GM18870 (cell line): ENCODE data around the gene KLHL5.
"Not testable (repeated sequence)": the region's sequence is repeated elsewhere in the genome, so short reads cannot be mapped to it uniquely, and the experiment has no call there.

Experiments used
- ATAC-seq: cut with Tn5 transposase; IDR thresholded peaks from one replicate; pipeline ENCODE4 v1.9.1; 2021; ENCODE audit warnings: moderate library complexity; ENCODE audit not compliant: unreplicated experiment

KLHL5 gene, protein sequence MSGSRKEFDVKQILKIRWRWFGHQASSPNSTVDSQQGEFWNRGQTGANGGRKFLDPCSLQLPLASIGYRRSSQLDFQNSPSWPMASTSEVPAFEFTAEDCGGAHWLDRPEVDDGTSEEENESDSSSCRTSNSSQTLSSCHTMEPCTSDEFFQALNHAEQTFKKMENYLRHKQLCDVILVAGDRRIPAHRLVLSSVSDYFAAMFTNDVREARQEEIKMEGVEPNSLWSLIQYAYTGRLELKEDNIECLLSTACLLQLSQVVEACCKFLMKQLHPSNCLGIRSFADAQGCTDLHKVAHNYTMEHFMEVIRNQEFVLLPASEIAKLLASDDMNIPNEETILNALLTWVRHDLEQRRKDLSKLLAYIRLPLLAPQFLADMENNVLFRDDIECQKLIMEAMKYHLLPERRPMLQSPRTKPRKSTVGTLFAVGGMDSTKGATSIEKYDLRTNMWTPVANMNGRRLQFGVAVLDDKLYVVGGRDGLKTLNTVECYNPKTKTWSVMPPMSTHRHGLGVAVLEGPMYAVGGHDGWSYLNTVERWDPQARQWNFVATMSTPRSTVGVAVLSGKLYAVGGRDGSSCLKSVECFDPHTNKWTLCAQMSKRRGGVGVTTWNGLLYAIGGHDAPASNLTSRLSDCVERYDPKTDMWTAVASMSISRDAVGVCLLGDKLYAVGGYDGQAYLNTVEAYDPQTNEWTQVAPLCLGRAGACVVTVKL

DNA sequence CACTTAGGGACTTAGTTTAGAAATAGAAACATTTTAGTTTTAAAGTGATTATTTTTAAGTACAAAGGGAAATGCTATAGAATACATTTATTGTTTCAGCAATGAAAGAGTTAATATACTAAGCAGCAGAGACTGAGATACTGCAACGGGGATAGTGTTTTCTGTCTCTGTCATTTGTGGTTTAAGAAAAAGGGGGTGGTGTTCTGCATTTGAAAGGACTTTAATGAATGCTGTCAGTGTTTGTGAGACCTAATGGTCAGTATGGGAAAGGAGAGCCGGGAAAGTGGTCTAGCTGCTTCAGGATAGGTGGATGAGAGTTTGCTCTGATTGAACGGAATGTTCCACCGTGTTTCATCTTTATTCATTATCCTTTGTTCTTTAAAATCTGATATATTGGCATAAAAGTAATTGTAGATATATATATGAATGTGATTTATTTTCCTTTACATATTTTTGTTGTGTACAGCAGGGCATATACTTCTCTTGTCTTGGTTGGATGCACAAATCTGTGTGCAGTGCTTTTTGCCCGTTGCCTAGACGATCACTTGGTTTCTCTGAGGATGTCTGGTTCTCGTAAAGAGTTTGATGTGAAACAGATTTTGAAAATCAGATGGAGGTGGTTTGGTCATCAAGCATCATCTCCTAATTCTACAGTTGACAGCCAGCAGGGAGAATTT lies at the start of gene KLHL5:
KLHL5 (plus strand) TSS at position 139 of the 676 bp plus-strand sequence; CDS start at position 560, 421 bp downstream.
- ATAC-seq: no peak

DNA sequence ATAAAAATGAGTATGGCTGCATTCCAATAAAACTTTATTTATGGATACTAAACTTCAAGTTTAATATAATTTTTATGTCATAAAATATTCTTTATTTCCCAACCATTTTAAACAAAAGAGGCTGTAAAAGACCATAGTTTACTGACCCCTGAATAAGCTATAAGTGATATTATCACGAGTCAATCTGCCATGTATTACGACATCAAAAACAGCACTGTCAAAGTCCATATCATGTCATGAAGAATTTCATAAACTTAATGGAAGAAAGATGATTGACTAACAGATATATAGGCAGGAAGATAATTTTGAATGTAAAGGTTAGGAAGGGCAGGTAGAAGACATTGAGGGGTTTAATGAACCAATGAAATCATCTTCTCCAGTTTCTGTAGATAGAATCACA lies 48.0 kb upstream of the KLHL5 start:
- ATAC-seq: no peak

DNA sequence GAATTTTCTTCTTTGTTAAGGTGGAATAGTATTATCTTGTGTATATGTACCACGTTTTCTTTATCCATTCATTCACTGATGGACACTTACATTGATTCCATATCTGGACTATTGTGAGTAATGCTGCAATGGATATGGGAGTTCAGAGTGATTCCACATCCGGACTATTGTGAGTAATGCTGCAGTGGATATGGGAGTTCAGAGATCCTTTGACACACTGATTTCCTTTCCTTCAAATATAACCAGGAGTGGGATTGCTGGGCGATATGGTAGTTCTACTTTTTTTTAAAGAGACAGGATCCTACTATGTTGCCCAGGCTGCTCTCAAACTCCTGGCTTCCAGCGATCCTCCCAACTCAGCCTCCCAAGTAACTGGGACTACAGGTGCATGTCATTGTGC lies 41.9 kb upstream of the KLHL5 start:
- ATAC-seq: no peak

DNA sequence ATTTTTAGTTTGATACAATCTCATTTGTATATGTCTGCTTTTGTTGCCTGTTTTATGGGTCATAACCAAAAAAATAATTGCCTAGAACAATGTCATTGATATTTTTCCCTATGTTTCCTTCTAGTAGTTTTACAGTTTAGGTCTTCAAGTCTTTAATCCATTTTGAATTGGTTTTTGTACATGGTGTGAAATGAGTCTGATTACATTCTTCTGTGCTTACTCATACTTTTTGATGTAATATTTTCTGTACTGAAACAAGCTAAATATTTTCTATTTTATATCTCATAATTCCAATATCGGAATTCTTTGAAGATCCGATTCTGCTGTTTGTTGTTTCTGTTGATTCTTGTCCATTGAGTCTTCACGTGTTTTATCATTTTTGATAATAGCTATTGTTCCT lies 40.4 kb upstream of the KLHL5 start:
- ATAC-seq: no peak

DNA sequence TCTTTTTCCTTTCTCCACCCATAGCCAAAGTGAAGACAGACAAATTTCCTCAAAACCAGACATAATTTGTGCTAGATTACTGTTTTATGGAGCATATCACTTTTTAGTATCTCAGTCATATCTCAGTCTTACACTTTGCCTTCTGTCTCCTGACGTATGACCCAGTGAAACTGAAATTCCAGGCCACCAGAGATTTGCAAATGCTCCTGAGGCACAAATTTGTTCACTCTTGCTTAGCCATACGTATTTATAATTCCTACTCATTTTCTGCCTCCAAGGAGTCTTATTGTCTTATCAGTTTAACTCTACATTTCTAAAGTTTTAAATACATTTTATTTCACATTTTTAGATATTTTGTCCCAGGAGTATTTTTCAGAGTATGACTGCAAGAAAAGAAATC lies 39.8 kb upstream of the KLHL5 start:
- no peak for ATAC-seq

DNA sequence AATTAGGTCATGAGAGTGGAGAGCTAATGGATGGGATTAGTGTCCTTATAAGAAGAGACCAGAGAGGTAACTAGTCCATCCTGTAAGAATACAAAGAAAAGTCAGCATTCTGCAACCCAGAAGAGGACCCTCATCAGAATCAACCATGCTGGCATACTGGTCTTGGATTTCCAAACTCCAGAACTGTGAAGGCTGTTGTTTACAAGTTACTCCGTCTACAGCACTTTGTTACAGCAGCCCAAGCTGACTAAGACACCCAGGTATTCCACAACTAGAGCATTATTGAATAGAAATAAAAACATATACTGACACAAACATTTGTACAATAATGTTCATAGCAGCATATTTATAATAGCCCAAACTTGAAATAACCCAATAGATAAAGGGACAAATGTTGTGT lies 39.0 kb upstream of the KLHL5 start:
- ATAC-seq: no peak

DNA sequence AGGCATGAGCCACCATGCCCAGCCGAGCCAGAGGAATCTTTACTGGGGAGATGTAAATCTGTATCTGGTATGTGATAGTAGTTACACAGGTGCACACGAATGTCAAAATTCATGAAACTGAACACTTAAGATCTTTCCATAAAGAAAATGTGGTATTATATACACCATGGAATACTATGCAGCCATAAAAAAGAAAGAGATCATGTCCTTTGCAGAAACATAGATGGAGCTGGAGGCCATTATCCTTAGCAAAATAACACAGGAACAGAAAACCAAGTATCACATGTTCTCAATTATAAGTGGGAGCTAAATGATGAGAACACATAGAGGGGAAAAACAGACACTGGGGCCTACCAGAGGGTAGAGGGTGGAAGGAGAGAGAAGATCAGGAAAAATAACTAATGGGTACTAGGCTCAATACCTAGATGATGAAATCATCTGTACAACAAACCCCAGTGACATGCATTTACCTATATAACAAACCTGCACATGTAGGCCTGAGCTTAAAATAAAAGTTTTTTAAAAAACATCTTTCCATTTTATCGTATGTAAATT lies 37.6 kb upstream of the KLHL5 start:
- ATAC-seq: no peak

DNA sequence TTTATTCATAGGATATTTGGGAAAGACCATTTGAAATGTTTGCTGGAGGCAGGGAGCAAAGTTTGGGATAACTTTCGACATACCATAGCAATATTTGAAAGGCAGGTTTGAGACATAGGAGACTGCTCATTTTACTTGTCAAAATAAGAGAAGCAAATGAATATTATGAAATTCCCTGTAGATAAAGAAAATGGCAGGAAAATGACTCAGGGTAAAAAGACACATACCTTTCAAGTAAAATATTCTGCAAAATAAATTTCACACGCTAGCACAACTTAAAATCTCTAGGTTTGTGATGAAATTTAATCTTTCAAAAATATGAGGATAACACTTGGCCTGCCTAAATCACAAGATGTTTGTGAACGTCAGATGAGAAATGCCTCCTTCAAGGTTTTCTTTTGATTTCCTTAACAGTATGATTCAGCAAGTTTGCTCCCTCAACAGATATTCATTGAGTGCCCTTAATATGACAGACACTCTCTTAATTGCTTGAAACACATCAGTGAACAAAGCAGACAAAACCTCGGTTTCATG lies 36.4 kb upstream of the KLHL5 start:
- no peak for ATAC-seq

DNA sequence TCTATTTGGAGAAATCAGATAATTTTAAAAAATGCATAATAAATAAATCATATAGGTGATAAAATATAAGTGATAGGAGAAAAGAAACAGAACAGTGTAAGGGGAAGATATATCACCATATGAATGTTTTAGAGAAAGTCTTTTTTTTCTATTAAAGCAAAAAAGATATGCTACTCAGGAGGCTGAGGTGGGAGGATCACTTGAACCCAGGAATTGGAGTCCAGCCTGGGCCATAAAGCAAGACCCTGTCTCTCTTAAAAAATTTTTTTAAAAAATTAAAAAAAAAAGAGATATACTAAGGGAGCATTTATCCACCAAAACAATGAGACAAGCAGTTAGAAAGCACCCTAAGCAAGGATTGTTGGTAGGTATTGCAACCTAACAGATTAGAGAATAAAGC lies 35.9 kb upstream of the KLHL5 start:
- ATAC-seq: no peak

DNA sequence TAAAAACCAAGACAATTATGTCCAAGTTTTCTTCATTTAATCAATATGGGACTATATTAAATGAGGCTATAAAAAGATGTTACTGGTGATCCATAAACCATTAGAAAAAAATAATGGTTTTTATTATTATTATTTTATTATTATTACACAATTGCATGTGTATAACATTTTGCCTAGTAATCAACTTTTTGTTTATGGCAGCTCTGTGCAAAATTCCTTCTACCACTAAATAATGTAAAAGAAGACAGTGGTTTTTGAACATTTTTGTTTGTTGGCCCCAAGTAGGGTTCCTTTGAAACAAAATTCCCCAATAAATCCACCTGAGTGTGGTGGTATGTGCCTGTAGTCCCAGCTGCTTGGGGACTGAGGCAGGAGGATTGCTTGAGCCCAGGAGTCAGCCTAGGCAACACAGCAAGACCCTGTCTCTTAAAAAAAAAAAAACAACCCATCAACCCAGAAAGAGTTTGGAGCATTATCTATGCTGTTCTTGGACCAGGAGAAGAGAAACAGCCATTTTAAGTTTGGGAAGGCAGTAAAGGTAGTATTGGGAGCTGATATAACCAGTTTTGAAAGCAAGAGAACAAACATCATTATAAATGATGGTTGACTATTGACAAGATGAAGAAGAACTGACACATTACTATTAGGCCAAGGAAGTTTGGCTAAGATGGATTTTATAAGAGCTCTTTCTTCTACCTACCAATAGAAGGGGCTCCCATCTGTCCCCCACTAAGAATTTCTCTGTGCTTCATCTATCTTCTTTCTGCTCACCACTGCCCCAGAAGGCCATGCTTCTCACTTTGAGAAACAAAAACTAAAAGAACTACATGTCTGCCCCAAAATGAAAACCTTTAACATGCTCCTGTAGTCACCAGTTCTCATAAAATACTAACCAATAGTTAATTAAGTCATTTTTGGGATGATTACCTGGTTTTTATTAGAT lies 32.0 kb upstream of the KLHL5 start:
- ATAC-seq: peak; percentile 37

DNA sequence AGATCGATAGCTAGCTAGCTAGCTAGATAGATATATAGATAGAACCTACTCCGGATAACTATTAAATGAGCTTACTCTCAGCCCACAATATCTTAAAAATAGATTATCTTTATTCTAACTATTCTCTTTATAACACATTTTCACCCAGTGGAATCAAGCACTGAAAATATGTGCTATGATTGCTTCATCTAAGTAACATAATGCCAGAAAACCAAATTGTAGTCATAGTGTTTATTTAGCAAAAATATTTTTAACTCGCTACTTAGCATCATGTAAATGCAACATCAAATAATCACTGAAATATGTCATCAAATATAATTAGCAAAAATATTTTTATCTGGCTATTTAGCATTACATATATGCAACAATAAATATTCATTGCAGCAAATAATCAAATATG lies 31.3 kb upstream of the KLHL5 start:
- peak; percentile 6 for ATAC-seq

DNA sequence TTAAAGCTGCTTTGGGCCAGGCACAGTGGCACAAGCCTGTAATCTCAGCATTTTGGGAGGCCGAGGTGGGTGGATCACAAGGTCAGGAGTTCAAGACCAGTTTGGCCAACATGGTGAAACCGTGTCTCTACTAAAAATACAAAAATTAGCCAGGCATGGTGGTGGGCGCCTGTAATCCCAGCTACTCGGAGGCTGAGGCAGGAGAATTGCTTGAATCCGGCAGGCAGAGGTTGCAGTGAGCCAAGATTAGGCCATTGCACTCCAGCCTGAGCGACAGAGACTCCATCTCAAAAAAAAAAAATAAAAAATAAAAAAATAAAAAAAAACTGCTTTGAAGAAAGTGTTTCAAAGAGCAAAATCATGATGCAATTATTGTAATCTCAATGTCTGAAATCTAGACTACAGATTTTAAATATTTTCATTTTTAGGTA lies 30.4 kb upstream of the KLHL5 start:
- not testable (repeated sequence) for ATAC-seq

DNA sequence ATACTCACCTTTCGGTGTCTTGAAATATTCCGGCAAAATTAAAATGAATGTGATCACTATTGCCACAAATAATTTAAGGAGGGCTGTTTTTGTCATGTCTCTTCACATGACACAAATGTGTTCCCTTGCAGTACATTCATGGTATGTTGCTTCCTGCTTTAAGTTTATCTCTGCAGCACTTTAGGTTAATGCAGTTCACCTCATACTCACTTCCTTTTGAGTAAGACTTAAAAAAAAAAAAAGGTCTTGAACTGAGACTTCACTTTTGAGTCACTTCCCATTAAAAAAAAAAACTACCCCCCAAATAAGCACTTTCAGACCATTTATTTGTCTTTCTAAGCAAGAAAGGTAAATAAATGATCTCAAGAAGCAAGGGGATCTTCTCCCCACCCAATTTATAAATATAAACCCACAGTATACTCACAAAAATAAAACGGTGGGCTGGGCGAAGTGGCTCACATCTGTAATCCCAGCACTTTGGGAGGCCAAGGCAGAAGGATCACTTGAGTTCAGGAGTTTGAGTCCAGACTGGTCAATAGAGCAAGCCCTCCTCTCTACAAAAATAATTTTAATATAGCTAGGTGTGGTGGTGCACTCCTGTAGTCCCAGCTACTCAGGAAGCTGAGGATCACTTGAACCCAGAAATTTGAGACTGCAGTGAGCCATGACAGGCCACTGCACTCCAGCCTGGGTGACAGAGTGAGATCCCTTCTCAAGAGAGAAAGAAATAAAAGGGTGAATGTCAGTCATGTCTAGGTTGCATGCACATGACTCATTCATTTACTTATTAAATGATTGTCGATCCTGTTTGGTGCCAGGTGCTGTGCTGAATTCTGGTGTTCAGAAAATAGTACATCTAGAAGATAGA lies 29.6 kb upstream of the KLHL5 start, which contains the start of gene TMEM156:
TMEM156 (minus strand) TSS at position 192 of the 868 bp plus-strand sequence; CDS start at position 96, 96 bp downstream.
- peak; percentile 76 for ATAC-seq

DNA sequence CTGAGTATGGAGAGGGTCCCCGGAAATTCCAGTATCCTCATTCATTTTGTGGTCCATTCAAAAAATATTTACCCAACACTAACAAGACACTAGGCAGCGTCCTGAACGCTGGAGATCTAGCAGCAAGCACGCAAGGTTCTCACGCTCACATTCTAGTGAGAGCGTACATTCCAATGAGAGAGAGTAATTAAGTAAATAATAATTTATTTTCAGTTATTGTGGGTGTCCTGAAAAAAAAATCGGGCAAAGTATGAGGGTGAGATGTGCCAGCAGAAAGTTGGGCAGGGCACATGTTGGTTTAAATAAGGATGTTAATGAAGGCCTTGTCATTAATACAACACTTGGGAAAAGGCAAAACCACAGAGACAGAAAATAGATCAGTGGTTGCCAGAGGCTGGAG lies 25.9 kb upstream of the KLHL5 start:
- no peak for ATAC-seq

DNA sequence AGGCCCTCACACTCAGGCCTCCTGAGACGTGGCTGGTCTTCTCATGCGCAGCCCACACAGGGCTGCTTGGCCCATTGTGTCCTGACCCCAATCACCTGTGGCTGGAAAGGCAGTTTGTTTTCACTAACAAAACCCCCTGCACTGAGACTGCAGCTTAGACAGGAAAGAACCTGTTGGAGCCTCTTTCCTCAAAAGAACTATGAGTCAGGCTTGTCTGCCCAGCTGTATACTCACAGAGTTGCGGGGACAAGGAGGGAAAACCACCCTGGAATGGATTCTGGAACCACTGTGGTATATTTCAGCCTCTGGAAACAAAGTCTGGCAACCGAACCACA lies 24.6 kb upstream of the KLHL5 start:
- ATAC-seq: no peak

DNA sequence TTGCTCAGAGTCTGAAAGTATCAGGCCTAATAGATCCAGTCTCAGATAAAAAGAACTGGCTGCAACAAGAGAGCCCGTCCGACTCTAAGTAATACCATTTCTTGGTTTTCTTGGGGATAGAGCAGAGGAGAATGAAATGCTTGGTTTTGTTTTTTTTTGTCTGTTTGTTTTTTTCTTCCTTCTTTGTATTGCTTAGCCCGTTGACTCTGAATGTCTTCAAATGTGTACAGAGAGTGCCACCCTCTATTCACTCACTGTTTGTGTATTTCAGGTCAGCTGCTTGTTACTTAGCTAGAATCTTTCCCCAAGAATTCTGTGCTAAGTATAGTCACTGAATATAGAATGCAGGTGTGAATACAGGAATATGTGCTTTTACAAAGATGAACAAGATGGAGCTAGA lies 24.1 kb upstream of the KLHL5 start:
- no peak for ATAC-seq

DNA sequence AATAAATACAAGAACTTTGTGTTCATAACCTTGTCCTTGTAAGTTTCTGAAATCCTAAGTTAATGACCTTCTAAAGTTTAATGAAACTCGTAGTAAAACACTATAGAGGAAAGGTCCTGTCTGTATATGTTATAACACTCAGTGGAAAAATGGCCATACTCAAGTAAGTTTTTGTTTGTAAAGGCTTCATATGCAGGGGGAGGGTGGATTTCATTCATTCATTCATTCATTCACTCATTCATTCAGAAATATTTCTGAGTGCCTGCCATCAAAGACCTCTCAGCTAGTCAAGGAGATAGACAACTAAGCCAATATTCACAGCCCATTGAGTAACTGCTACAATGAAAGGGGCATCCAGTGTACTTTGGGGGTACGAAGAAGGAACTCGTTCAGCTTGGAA lies 22.9 kb upstream of the KLHL5 start:
- ATAC-seq: no peak

DNA sequence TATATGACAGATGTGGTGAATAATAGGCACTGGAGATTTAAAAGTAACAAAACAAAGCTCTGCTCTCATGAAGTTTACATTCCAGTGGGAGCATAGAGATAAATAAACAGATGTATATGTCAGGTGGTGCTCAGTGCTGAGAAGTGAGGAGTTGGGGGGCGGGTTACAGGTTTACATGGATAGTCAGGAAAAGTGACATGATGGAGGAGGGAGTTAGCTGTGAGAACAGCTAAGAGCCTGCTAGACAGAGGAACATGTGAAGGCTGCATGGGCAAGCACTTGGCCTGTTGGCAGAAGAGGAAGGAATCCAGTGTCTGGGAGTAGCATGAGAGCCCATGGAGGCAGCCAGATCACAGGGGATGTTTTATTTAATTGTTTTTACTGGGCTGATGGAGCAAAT lies 19.7 kb upstream of the KLHL5 start:
- ATAC-seq: no peak
